Right lobe of liver (tissue), 6 donors: Measurements from ENCODE around the gene H19. TPM values are rescaled to one million over a fixed set of nuclear protein-coding genes. Genes with fewer than 3 reads are reported as not detected.
A peak's percentile ranks its signal among the peaks of the same experiment; 100 is the strongest.

Source experiments
- ATAC-seq, 4 donors: fragments of 200-7000 bp; cut with Tn5 transposase; one replicate each; pipeline ENCODE4 v1.9.1; 2020; ENCODE audit warnings: mild to moderate bottlenecking in 4 of 4, moderate library complexity in 4 of 4
- DNase-seq, 3 donors: peaks; one replicate each; pipeline ENCODE4 v3.0.0-alpha.2; 2020
- H3K27ac ChIP-seq, 3 donors: fragments of 200-600 bp; one replicate each; pipeline ENCODE4 v1.8.0; 2022
- H3K27me3 ChIP-seq, 2 donors: fragments of 200-600 bp; one replicate each; pipeline ENCODE4 v1.8.0; 2022
- H3K36me3 ChIP-seq, 4 donors: fragments of 200-600 bp; sonication (generic) in 1 of 4; one replicate each; pipeline versions ENCODE4 v1.5.1 to v1.8.0; 2017 to 2022; ENCODE audit warnings: control low read depth in 1 of 4
- H3K4me1 ChIP-seq, 4 donors: fragments of 200-600 bp; sonication (generic) in 1 of 4; one replicate each; pipeline versions ENCODE4 v1.5.1 to v1.8.0; 2017 to 2022; ENCODE audit warnings: control low read depth in 1 of 4
- H3K4me3 ChIP-seq, 3 donors: fragments of 200-600 bp; one replicate each; pipeline ENCODE4 v1.8.0; 2022
- H3K9me3 ChIP-seq, 4 donors: fragments of 200-600 bp; sonication (generic) in 1 of 4; one replicate each; pipeline versions ENCODE4 v1.5.1 to v1.8.0; 2017 to 2022; ENCODE audit warnings: control low read depth in 1 of 4
- CTCF ChIP-seq, 4 donors: fragments of 200-600 bp in 3 of 4; fragments of 450-650 bp in 1 of 4; IDR thresholded peaks; one replicate each; pipeline versions ENCODE4 v1.5.1 to v1.8.0; 2016 to 2022; ENCODE audit warnings: antibody characterized with exemption in 4 of 4, mild to moderate bottlenecking in 2 of 4
- POLR2A ChIP-seq: fragments of 450-650 bp; IDR thresholded peaks from one replicate; pipeline ENCODE4 v1.6.1; 2017; ENCODE audit warnings: antibody characterized with exemption, mild to moderate bottlenecking
- WGBS: methylation state at CpG from one replicate; pipeline ENCODE4 v1.1.6; 2018; ENCODE audit warnings: low coverage, low lambda C conversion rate; ENCODE audit not compliant: insufficient coverage; ENCODE audit errors: missing lambda C conversion rate; 5-methylcytosine and 5-hydroxymethylcytosine counted together
- intact Hi-C, 2 donors: fragments of 100-400 bp; cut with DNase I; formaldehyde crosslinking; loops; one replicate each; pipeline versions ENCODE4 v1.11.2 to v1.14.1; 2022
- total RNA-seq, 6 experiments: library from RNA; depleted of rRNA in 2 of 6; stranded (reverse); fragments of >200 nt in 2 of 6; fragmentation: NEBNext Ultra II Directional in 3 of 6; extraction: Animal tissue kit (Norgen Biotek cat#: 25700) in 3 of 6; gene quantifications; one replicate each; pipeline versions ENCODE4 v1.1.0 to v1.2.4, GENCODE V29; 2016 to 2023
- donor health status: DM: no; HTN: yes; CAD: no.
- donor health status: DM: no; HTN: no; CAD: no.
- donor health status: DM: no; HTN: no; CAD: no.
- donor health status: DM: no; HTN: yes; CAD: no.
- donor health status: DM: no; HTN: yes; CAD: no.

H19 gene
- total RNA-seq, 6 experiments from 2014 or later: 143 to 898 (median 229) TPM

GRCh38 chr11:2004466-2004865 lies 6.8 kb upstream of the H19 start:
- no CpG with 5 or more reads among the region's 13 CpGs for WGBS
- intact Hi-C loops: no loop called here
- no peak overlapping the region for H3K4me3 ChIP-seq
- no peaks in the 10 kb centered on the region for H3K27me3 ChIP-seq
- no peak overlapping the region for H3K27ac ChIP-seq
- no peaks in the 10 kb centered on the region for H3K4me1 ChIP-seq
- DNase-seq (no peak), ATAC-seq (no peak)
- no peaks in the 10 kb centered on the region for H3K9me3 ChIP-seq
- no peaks in the 10 kb centered on the region for H3K36me3 ChIP-seq
- TF ChIP-seq CTCF (IDR thresholded peaks at IDR 0.05) (no peak), POLR2A (no peak)

DNA sequence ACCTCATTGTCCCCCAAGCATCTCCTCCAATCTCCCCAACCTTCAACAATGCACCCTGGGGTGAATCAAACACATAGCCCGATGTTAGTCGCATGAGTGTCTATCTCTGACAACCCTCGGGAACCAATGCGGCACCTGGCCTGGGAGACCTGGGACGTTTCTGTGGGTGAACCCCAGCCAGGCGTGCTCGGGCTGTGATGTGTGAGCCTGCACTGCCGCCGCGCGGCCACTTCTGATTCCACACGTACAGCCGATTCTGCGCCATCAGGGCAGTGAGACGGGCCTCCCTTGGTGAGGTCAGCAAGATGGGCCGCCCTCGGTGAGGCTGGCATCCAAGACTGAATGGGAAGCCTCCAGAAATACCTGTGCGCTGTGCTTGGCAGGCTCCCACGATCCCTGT lies 5.2 kb upstream of the H19 start:
- ATAC-seq: peak; percentile 57 to 71 (median 66)
- WGBS: no CpG with 5 or more reads among the region's 19 CpGs
- no peak overlapping the region for H3K27ac ChIP-seq

GRCh38 chr11:2002042-2002776 lies 4.6 kb upstream of the H19 start:
- DNase-seq: no peak
- Histone ChIP-seq H3K27ac (no peak overlapping the region), H3K27me3 (no peaks in the 10 kb centered on the region), H3K9me3 (no peaks in the 10 kb centered on the region), H3K4me1 (no peaks in the 10 kb centered on the region), H3K4me3 (no peak overlapping the region), H3K36me3 (no peaks in the 10 kb centered on the region)
- TF ChIP-seq POLR2A (no peak), CTCF (IDR thresholded peaks at IDR 0.05) (no peak)
- ATAC-seq: peak in 3 of 4 donors; percentile 32 to 53 (median 43)
- no CpG with 5 or more reads among the region's 42 CpGs for WGBS
- intact Hi-C loops: no loop called here

More for the DNA sequence above, 5.2 kb upstream of the H19 start:
- H3K9me3 ChIP-seq: no peaks in the 10 kb centered on the region
- intact Hi-C loops: no loop called here
- H3K27me3 ChIP-seq: no peaks in the 10 kb centered on the region
- H3K36me3 ChIP-seq: no peaks in the 10 kb centered on the region
- H3K4me3 ChIP-seq: no peak overlapping the region
- no peaks in the 10 kb centered on the region for H3K4me1 ChIP-seq
- no peak for TF ChIP-seq CTCF (IDR thresholded peaks at IDR 0.05)
- TF ChIP-seq POLR2A: no peak
- no peak for DNase-seq

GRCh38 chr11:1998861-1999260 lies 1.2 kb upstream of the H19 start:
- ATAC-seq (no peak), DNase-seq (no peak)
- intact Hi-C loops: no loop called here
- no CpG with 5 or more reads among the region's 15 CpGs for WGBS
- Histone ChIP-seq H3K9me3 (no peaks in the 10 kb centered on the region), H3K27me3 (no peaks in the 10 kb centered on the region), H3K36me3 (no peaks in the 10 kb centered on the region), H3K4me1 (no peaks in the 10 kb centered on the region), H3K4me3 (no peak overlapping the region), H3K27ac (no peak overlapping the region)
- TF ChIP-seq CTCF (IDR thresholded peaks at IDR 0.05) (no peak), POLR2A (no peak)
